ENCODE data around the gene SUPT4H1.
A peak's percentile ranks its signal among the peaks of the same experiment; 100 is the strongest.
"Not testable (repeated sequence)": the region's sequence is repeated elsewhere in the genome, so short reads cannot be mapped to it uniquely, and the experiment has no call there.

The SUPT4H1 gene

DNA sequence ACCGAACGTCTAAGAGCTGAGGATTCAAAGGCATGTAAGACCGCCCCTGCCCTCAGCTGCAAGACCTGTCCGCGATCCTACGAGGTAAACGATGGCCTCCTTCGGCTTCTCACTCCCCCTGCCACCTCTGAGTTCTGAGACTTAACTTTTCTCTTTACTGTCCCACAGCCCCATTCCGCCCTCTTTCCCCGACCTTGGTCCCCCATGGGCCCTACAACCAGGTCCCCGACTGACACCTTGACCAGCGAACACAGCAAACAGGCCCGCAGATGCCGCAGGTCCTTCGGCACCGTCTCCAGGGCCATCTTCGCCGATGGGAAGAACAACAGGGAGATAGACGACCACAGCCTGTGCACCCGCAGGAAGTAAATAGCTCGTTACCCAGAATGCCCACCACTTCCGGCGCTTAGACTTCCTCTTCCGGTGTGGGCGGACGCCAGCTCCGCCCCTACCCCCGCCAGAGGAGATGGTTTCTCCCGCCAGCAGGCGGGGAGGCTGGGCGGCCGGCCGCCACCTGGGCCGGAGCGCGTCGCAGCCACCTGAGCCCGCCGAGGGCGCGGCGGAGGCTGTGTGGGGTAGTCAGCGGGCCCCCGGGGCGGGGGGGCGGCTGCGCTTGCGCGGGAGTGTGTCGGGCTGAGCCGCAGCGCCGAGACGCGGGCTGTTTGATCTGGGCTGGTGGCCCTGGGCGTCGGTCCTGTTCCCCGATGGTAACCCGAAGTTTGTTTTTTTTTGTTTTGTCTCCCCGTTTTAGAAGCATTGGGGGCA, at the start of gene SUPT4H1:
Gene SUPT4H1 (minus strand): TSS at position 371 of the 765 bp plus-strand sequence. CDS start 66 bp downstream, at position 305.
- DNase-seq, result peak; percentile 96

DNA sequence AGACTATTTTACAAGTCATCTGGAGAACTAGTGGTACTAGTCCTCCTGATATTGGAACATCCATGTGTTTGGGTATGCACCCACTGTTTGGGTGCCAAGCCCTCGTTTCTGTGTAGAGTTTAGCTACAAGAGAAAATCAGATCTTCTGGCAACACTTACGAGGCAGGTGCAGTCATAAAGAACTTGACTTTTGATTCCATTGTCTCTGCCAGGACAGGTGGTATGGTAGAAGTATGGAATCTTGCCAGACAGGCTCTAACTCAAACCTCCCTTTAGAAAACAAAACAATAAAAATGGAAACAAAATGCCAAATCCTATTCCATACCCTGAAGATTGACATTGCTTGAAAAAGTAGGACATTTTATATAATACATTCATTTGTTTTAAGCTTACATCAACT, 49.3 kb upstream of the SUPT4H1 start:
- DNase-seq, result no peak

DNA sequence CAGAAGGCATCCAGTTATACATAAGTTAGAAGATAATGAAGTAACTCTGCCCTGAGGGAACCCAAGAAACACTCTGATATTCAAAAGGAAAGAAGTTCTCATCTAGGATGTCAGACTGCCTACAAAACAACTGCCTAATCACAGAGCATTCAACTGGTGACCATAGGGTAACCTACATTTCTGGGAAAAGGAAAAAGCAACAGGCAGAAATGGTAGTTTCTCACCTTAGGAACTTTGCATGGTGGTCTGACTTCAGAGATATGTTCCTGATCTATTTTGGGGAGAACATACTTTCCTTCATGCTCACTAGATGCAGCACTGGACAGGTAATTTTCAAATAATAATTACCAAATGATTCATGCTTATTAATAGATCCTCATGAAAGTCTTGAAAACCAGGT, 48.8 kb upstream of the SUPT4H1 start:
- no peak for DNase-seq

DNA sequence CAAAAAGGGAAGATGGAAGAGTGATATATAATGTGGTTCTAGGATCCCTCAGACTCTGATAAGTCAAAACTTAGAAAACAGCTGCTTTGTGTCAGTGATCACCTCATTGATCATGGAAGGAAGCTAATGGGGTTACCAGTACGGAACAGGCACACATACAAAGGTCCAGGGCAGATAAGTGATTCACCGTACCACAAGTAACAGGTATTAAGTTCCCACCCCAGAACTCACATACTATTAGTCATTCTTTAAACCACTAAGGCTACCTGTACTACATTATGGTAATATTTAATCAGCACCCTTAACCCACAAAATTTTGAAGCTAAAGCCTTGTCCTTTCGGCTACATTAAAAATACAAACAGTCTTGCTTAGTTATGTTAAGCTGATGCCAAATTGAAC, 48.0 kb upstream of the SUPT4H1 start:
- no peak for DNase-seq

DNA sequence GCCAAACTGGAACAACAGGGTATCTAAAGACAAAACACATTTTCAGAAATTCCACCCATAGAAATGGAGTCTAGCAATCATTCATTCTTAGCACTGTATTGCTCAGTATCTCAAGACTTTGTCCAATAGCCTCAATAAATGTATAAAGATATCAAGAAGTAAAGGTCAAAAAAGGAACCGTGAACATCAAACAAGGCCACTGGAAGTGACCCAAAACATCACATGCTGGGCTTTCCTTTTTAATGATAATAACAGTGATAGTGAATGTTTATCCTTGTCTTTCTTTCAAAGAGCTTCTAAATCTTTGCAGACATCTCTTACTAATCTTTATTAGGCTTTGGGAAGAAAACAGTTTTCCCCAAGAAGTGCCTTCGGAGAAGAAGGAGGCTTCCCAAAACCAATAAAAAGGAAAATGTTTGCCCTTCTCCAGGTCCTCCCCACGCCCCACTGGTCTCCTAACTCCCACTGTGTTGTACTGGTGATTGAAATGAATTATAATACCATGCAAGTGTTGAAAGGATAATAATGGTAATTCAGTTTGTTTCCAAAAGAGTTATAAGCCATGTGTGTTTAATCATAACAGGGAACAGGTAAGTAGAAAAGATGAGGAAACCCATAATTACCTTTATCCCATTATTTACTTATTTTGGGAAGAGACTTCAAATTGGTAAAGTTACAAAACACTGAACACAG, 46.7 kb upstream of the SUPT4H1 start:
- no peak for DNase-seq

DNA sequence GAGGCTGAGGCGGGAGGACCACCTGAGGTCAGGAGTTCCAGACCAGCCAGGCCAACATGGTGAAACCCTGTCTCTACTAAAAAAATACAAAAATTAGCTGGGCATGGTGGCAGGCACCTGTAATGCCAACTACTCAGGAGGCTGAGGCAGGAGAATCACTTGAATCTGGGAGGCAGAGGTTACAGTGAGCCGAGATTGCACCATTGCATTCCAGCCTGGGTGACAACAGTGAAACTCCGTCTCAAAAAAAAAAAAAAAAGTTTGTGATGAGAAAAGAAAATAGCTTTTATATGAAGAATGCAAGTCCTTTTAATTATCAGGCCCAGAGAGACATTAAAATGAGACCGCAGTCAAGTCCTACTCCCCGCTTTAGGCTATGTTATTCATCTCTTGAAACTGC, 45.4 kb upstream of the SUPT4H1 start:
- DNase-seq, result not testable (repeated sequence)

DNA sequence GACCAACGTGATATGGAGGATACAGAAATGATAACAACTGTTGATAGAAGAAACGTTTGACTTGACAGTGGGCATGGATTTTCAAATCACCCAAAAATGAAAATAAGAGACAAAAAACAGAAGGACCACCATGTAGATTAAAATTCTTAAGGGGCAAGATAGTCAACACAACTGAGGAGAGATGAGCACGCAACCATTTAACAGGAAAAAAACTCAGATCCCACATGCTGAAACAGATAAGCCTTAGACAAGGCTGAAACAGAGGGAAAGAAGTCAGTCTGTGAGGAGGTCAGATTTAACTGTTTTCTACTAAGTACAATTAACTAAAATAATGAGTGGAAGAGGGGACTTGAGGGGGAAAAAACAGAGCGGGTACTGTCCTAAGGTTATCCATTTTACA, 44.2 kb upstream of the SUPT4H1 start:
- no peak for DNase-seq

DNA sequence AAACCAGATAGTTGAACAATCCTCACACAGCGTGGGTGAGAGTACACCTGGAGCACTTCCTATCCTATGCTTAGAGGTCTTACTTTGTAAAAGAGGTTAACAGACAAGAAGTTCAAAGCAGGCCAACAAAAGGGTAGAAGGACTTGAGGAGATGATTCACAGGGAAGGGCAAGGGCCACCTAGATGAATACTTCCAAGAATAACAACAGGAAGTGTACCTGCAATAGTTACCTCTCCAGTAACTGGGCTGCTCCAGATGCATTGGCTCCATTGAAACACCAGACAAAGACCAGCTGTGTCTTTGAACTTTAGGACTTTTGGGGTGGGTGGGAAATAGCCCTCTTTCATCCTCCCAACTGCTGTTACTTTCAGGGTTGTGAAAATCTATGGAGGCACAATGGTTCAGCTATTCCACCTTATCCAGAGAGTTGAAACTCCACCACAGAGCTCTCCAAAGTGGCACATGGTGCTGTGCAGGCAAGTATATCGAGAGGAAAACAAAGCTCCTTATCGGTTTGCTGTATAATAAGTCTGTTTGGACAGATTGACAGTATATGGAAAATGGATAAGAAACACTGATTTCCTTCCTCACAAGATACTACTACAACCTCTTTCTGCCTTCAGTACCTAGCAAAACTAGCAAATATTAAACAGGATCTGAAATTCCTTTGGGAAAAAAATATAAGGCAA, 42.7 kb upstream of the SUPT4H1 start:
- no peak for DNase-seq

DNA sequence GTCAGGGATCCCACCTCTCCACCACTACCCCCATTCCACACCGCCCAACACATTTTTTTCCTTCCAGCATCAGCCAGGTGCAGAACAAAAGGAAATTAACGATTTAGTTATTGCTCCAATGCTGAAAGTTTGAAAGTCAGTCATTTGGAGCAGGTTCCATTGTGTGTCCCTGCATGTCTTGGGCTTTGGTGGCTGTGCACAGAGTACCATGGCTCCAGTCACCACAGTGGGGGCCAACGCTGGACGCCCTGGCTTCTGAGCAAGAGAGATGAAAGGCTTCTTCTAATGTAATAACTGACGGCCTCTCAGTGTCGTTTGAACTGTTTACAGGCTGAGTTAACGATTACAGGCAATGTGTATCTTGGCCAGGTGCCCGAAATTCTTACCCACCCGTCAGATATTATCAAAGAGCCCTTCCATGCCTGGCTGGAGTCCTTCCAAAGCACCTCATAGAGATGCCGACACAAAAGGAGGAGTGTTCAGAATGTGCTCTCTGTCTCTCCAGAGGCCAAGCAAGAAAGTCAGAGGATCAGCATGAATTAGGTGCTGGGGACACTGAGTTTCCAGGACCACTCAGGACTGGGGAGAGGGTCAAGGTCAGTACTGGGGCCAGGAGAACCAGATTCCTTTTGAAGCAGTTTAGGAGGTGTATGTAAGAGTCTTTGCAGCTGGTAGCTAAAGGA, 39.4 kb upstream of the SUPT4H1 start:
- DNase-seq, result no peak

DNA sequence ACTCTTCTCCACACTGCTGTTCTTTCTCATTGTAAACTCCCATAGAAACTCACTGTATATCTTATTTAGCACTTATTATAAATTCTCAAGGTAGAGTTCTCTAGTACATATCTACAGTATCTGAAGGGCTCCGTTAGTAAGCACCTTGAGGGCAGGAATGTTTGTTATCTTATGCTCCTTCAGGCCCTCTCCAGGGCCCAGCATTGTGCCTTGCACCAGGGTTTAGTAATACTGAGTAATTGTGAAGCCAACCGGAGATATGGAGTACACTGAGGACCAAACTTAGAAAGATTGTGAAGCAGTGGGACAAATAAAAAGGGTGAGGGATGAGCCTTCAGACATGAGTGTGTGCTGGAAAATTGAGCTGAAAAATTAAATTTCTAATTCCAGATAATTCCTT, 38.9 kb upstream of the SUPT4H1 start:
- DNase-seq, result no peak

DNA sequence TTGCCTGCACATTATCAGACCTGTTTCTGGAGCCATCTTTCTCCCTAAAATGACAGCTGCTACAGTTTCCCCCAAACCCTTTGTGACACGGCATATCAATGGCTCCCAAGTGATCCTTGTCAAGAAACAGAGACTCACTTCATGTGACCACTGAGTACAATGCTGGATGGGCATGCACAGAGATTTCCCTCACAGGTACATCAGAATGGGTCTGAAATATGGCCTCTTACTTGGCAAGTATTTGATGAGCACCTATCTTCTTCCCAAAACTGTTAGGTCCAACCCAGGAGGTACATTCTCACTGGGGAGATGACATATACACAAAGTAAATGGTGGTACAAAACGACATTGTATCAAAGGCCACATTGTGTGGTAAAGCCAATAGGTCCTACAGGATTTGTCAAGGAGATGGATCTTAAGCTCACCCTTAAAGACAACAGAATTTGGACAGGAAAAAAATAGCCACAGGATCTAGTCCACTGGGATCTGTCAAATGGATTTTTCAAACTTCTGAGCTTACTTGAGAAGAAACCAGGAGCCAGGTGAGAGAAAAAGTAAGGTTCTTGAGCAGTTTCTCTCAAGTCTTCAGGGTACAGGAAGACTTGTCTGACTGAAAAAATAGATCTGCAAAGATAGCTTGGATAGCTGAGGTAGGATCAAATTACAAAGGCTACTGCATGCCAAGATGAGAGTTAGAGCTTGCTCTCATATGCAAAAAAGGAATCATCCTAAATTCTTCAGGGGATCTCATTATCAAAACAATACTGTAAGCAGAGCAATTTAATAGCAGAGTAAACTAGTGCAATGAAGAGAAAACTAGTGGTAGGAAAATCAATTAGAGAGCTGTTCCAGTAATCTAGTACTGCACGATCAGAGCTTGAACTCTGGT, 36.5 kb upstream of the SUPT4H1 start:
- DNase-seq, result no peak

DNA sequence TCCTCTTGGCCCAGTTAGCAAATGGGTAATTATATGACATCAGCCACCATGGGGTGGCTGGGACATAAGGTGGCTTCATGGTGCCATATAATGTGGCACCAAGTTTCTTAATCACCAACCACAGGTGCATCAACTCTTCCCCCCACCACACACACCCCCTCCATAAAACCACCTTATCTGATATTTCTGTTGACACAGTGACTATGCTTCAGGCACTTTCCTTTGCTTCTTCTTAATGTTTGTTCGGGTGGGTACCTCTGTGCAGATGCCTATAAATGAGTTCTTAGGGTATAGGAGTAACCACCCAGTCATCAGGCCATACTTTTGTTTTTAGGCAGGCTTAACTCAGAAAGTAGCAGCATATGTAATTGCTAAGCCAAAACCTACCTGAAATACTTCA, 35.8 kb upstream of the SUPT4H1 start:
- no peak for DNase-seq

DNA sequence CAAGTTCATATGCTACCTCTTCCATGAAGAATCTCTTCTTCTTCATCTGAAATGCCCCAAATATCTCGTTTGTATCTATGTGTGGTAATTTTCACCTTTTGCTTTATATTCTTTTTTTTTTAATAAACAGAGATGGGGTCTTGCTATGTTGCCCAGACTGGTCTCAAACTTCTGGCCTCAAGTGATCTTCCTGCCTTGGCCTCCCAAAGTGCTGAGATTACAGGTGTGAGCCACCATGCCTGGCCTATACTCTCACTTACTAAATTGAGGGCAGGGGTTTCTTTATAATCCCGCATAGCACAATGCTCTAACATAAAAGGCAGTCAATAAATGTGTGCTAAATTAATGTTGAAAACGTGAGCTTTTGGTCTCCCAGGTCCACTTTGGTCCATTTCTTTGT, 34.7 kb upstream of the SUPT4H1 start:
- no peak for DNase-seq

DNA sequence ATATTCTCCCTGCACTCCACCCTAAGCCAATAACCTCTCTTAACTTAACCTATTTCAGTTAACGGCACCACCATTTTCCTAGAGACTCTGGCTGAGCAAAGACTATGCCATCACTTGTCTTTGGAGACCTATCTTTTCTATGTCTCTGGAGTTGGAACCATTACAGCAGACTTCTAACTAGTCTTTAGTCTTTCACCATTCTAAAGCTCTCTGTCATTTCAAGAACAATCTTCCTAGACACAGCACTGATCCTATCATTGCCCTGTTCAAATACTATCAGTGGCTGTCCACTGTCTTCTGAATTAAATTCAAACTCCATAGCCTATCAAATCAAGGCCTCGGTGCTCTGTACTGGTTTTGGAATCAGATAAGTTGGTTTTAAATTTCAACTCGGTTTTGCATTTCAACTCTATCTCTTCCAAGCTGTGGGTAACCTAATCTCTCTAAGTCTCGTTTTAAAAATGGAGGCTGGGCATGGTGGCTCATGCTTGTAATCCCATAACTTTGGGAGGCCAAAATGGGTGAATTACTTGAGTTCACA, 33.4 kb upstream of the SUPT4H1 start:
- DNase-seq, result no peak

DNA sequence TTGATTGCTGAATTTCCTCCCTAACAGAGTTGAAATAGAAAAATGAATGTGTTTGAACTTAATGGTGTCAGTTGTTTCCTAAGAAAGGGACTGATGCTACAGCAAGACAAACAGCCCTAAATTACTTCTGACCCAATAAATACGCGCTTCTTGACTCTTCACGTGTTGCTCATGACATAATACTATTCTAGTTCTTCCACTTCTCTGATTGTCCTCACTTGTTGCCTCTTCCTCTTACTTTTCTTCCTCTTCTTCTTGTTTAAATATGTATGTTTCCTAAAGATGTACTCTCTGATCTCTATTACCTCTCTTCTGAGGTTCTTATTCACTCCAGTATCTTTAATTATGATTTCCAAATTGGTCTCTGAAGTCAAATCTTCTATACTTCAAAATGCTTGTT, 32.9 kb upstream of the SUPT4H1 start:
- peak; percentile 50 for DNase-seq

DNA sequence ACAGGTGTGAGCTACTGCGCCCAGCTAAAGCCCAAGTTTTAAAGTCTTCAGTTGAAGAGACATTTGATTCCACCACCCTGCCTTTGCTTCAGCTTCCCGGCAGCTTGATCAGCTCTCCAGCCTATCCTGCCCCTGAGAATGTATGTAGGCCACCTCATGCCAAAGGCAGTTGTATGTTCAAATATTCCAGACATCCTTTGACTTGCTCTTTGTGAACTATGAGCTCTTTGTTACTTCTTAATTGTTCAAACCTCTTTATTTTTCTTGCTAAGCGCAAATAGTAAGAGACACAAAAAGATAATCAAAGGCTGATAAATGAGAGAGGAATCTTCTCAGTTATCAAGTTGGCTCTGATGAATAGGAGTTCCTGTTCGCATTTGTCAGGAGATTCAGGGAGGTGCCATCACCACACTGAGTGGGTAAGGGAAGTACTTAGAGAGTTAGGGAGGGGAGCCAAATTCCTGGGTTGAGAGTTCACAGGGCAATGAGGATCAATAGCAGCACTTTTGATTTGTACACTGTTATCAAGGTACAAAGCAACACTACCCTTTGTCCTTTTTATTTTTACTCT, 32.0 kb upstream of the SUPT4H1 start:
- peak; percentile 19 for DNase-seq

DNA sequence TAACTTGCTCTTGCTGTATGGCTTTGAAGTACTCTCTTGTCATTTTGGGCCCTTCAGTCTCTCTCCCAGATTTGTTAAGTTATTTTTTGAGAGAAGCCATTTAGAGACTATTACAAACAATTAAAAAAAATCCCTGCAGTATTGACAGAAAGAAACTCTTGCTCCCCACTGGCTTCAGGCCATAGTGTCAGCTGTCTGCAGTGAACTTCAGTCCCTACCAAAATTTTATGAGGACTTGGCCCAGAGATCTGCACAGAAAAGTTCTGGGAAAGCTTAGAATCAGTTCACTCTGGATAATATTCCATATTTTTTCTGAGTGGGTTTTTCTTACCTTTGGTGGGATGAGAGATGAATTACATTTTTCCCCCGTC, 30.9 kb upstream of the SUPT4H1 start:
- DNase-seq, result no peak

DNA sequence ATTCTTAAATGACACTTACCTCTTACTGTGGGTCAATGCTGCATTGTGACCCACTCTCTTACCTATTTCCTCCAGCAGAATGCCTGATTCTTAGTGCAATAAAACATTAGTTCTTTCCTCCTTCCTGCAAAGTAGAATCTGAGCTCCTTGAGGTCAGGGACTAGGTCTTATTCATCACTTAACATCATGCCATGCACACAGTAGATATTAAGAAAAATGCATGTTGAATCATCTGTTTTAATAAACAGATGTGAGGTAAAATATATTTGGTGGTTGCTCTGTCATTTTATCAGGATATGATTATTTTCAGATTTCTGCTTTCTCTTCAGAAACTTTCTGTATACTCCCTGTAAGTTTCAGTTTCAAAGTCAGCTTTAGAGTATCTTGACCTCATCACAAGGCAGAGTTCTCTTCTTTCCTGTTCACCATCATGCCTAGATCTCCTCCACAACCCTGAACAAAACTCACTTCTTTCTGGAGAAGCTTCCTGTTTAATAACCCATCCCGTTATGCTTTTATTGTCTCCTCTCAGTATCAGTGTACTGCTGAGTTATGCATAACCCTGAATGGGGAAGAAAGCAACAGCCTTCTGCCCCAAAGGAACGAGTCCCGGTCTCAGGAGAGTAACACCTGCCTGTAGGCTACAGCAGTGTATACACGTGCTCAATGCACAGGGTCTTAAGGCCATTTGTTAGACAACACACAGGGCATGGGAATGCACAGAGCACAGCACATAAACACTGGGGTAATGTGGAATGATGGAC, 30.3 kb upstream of the SUPT4H1 start:
- peak; percentile 63 for DNase-seq

DNA sequence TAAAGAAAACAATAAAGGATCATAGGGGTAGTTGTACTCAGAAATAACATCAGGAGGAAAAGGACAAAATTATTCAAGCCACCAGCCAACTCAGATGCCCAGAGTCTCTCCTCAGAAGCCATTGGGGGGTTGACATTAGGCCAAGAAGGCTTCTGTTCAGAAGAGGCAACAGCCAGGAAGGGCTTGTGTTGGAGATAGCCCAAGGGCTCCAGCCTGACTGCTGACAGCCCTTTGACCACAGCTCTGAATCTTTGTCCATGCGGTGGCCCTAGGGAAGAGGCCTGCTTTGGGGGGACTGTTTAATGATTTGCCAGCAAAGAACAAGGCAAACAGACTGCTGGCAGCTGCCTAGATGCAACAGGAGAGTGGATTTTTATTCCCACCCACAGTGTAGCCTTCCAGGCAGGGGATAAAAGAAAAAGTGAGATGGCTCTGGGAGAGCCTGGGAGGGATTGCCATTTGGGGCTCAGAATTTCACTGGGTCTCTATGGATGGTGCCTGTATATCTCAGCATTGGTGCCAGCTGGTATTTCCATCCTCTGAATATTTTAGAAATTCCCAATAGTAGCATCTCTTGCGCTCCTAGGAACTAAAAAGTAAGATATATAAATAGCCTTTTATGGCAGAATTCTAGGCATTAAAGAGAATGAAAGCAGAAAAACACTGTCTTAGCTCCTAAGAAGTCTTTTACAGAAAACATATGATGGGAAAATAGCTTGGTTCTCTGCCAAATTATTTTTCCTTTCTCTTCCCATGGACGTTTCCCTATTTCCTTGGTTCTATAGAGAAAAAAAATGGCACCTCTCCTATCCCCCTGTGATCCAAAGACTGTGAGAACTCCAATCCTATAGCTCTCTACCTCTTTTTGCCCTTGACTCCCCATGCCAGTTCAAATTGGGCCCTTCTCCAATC, 29.4 kb upstream of the SUPT4H1 start:
- no peak for DNase-seq
